ENCODE data around the gene PAQR8. TPM values are rescaled to one million over a fixed set of nuclear protein-coding genes. Genes with fewer than 3 reads are reported as not detected.

The PAQR8 gene
- total and polyA plus RNA-seq, 2 of the 13 experiments (the other 11 are each of a cell fraction or from before 2014, with no cell fraction given) = 37.7 to 50.7 TPM

- TF ChIP-seq ZBTB4 (CRISPR knock-in tag; IDR thresholded peaks at IDR 0.05; ENCODE audit: borderline replicate concordance) (0 out of 2 replicates have a peak, but pooled peaks have one; percentile 67), RNF219 (CRISPR knock-in tag; IDR thresholded peaks at IDR 0.05) (no peak), ZNF781 (CRISPR knock-in tag; IDR thresholded peaks at IDR 0.05; ENCODE audit: borderline replicate concordance, not compliant biosample characterization) (no peak), IRF9 (CRISPR knock-in tag; IDR thresholded peaks at IDR 0.05; ENCODE audit: borderline replicate concordance) (peak; percentile 93), FUBP1 (CRISPR knock-in tag; IDR thresholded peaks at IDR 0.05; ENCODE audit: borderline replicate concordance) (0 out of 2 replicates have a peak, but pooled peaks have one; percentile 50), SP5 (CRISPR knock-in tag; IDR thresholded peaks at IDR 0.05; ENCODE audit: borderline replicate concordance, low read depth) (peak; percentile 98), ELF4 (CRISPR knock-in tag; IDR thresholded peaks at IDR 0.05; ENCODE audit: borderline replicate concordance) (no peak; the same call in 1 of the 2 replicates), KDM3A (CRISPR knock-in tag; IDR thresholded peaks at IDR 0.05; ENCODE audit: low read depth) (peak; percentile 76), HMG20B (CRISPR knock-in tag; conservative IDR thresholded peaks at IDR 0.05) (0 out of 2 replicates have a peak, but pooled peaks have one; percentile 49), FOXO1 (CRISPR knock-in tag; IDR thresholded peaks at IDR 0.05) (peak; percentile 66; the same call in 1 of the 2 replicates), MBNL3 (CRISPR knock-in tag; conservative IDR thresholded peaks at IDR 0.05) (no peak), UBTF (CRISPR knock-in tag; IDR thresholded peaks at IDR 0.05) (peak; percentile 41), GZF1 (CRISPR knock-in tag; IDR thresholded peaks at IDR 0.05) (0 out of 2 replicates have a peak, but pooled peaks have one; percentile 18), PAWR (CRISPR knock-in tag; IDR thresholded peaks at IDR 0.05; ENCODE audit: borderline replicate concordance) (0 out of 2 replicates have a peak, but pooled peaks have one; percentile 70), ZNF264 (CRISPR knock-in tag; IDR thresholded peaks at IDR 0.05) (0 out of 2 replicates have a peak, but pooled peaks have one; percentile 33)
These were observed 58.1 kb downstream of the PAQR8 start, which contains the start of gene EFHC1 (continued) for GRCh38 chr6:52419809-52420667.
